Stimulated activated CD8-positive, alpha-beta memory T cell treated with anti-CD3 and anti-CD28 coated beads, Interleukin-15, amount 100 ng/mL, for 4 hours (primary cell): ENCODE data around the gene GMPPB.

Experiments used
- DNase-seq, 2 donors: peaks; one replicate each; pipeline ENCODE4 v3.0.0-alpha.2; 2020; ENCODE audit warnings: low read depth in 2 of 2

The GMPPB gene

DNA sequence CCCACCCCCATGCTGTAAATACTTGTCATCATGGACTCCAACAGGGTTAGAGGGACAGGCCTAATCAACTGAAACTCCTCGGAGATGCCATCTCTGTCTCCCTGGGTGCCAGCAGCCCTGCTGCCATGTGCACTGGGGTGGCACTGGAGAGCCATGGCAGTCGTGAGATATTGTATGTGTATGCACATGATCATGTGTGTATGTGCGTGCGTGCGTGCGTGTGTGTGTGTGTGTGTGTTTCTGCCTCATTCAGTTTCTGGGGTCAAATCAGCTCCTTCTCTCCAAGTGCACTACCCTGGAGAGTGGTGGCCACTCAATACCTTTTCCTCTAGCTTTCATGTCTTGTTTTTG lies 52.8 kb downstream of the GMPPB start:
- no peak for DNase-seq
